HepG2 (cell line): Measurements from ENCODE around the gene COPS6. TPM values are rescaled to one million over a fixed set of nuclear protein-coding genes. Genes with fewer than 3 reads are reported as not detected.

Experiments used
- ELF3 ChIP-seq: IDR thresholded peaks from 2 replicates; pipeline ENCODE4 v1.6.1; 2016; ENCODE audit warnings: missing genetic modification reagents, missing compliant biosample characterization
- FOXM1 ChIP-seq: sonication (generic); formaldehyde crosslinking; IDR thresholded peaks from 2 replicates; pipeline ENCODE4 v1.5.0; 2020; ENCODE audit warnings: missing genetic modification reagents
- GLI4 ChIP-seq: sonication (generic); formaldehyde crosslinking; IDR thresholded peaks from 2 replicates; pipeline ENCODE4 v1.5.1; 2020; ENCODE audit warnings: missing genetic modification reagents, mild to moderate bottlenecking, moderate library complexity, borderline replicate concordance
- HNF1A ChIP-seq, 2 experiments: sonication (generic) in 1 of 2; formaldehyde crosslinking in 1 of 2; IDR thresholded peaks; 2 replicates each; pipeline versions ENCODE4 v1.4.0 to v1.6.1; 2016 to 2020; ENCODE audit warnings: borderline replicate concordance in 1 of 2, low read depth in 1 of 2, mild to moderate bottlenecking in 1 of 2, missing genetic modification reagents in 1 of 2
- NFKB2 ChIP-seq: sonication (generic); formaldehyde crosslinking; IDR thresholded peaks from 2 replicates; pipeline ENCODE4 v1.4.0; 2020; ENCODE audit warnings: missing genetic modification reagents, borderline replicate concordance
- NR1H2 ChIP-seq: sonication (generic); formaldehyde crosslinking; IDR thresholded peaks from 2 replicates; pipeline ENCODE4 v1.8.1; 2022; ENCODE audit warnings: low read depth, missing genetic modification reagents, borderline replicate concordance
- NR2F6 ChIP-seq, 2 experiments: IDR thresholded peaks; 2 replicates each; pipeline ENCODE4 v1.6.1; 2016; ENCODE audit warnings: antibody characterized with exemption in 1 of 2, mild to moderate bottlenecking in 1 of 2
- SMARCC2 ChIP-seq: fragments of 450-650 bp; IDR thresholded peaks from 2 replicates; pipeline ENCODE4 v1.6.1; 2017; ENCODE audit warnings: antibody characterized with exemption, mild to moderate bottlenecking
- ZBTB10 ChIP-seq: sonication (generic); formaldehyde crosslinking; IDR thresholded peaks from 2 replicates; pipeline ENCODE4 v1.4.0; 2020; ENCODE audit warnings: missing genetic modification reagents, borderline replicate concordance
- ZNF552 ChIP-seq: sonication (generic); formaldehyde crosslinking; IDR thresholded peaks from 2 replicates; pipeline ENCODE4 v1.9.0; 2022; ENCODE audit warnings: missing genetic modification reagents, mild to moderate bottlenecking, borderline replicate concordance
- polyA plus RNA-seq, 8 experiments: library from polyadenylated mRNA; depleted of rRNA in 3 of 8; stranded (reverse) in 7 of 8; unstranded in 1 of 8; fragments of >200 nt; fragmentation: Illumina TruSeq in 4 of 8; extraction: Trizol in 4 of 8; gene quantifications; 2 replicates each; pipeline versions ENCODE4 v1.2.1 to v1.2.3, GENCODE V29; 2011 to 2016; ENCODE audit warnings: low read depth in 4 of 8, missing spikeins in 1 of 8, mixed read lengths in 1 of 8; ENCODE audit not compliant: insufficient read depth in 1 of 8
- total RNA-seq, 5 experiments: library from RNA; depleted of rRNA; stranded (reverse); fragments of >200 nt; fragmentation: Illumina TruSeq; extraction: Trizol; gene quantifications; 2 replicates each; pipeline ENCODE4 v1.2.3, GENCODE V29; 2016; ENCODE audit warnings: low read depth in 1 of 5
- TF ChIP-seq, protein P1 (sequence below), 2 experiments: sonication (generic) in 1 of 2; formaldehyde crosslinking in 1 of 2; IDR thresholded peaks; 2 replicates each; pipeline versions ENCODE4 v1.6.1 to v1.9.0; 2014 to 2022; ENCODE audit warnings: antibody characterized with exemption in 1 of 2, borderline replicate concordance in 1 of 2, inconsistent platforms in 1 of 2, low read depth in 1 of 2, missing genetic modification reagents in 1 of 2
- TF ChIP-seq, protein P2 (sequence below): sonication (generic); formaldehyde crosslinking; IDR thresholded peaks from 2 replicates; pipeline ENCODE4 v1.4.0; 2020; ENCODE audit warnings: mild to moderate bottlenecking, missing genetic modification reagents

COPS6 gene
- total and polyA plus RNA-seq, 2 of the 13 experiments (the other 11 are each of a cell fraction or from before 2014, with no cell fraction given): 33.4 to 117 TPM

DNA sequence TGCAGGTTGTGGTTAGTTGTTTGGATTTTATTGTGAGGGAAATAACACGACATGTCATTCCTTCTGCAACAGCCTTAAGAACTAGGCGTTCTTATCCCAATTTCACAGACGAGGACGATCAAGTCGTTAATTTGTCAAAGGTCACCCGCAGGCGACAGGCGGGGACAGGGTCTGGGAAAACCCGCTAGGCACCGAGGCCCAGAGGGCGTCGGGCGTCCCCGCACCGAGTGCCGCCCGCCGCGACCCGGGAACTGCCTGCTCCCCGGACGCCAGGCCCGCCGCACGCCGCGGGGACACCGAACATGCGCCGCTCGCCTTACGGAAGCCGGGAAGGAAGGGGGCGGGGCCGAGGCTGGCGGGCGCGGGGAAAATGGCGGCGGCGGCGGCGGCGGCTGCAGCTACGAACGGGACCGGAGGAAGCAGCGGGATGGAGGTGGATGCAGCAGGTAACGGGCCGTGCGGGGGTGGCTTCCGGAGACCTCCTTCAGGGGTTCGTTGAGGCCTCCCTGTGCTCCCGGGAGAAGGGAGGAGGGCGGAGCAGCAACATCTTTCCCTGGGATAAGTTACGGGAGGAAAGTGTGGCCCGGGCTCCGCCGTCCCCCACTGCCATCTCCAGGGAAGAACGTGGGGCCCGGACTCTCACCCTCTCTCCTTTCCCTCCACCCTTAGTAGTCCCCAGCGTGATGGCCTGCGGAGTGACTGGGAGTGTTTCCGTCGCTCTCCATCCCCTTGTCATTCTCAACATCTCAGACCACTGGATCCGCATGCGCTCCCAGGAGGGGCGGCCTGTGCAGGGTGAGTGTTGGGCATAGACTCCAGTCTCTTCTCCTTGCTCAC, at the start of gene COPS6 (continued):
- TF ChIP-seq, protein P1, sequence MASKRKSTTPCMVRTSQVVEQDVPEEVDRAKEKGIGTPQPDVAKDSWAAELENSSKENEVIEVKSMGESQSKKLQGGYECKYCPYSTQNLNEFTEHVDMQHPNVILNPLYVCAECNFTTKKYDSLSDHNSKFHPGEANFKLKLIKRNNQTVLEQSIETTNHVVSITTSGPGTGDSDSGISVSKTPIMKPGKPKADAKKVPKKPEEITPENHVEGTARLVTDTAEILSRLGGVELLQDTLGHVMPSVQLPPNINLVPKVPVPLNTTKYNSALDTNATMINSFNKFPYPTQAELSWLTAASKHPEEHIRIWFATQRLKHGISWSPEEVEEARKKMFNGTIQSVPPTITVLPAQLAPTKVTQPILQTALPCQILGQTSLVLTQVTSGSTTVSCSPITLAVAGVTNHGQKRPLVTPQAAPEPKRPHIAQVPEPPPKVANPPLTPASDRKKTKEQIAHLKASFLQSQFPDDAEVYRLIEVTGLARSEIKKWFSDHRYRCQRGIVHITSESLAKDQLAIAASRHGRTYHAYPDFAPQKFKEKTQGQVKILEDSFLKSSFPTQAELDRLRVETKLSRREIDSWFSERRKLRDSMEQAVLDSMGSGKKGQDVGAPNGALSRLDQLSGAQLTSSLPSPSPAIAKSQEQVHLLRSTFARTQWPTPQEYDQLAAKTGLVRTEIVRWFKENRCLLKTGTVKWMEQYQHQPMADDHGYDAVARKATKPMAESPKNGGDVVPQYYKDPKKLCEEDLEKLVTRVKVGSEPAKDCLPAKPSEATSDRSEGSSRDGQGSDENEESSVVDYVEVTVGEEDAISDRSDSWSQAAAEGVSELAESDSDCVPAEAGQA (IDR thresholded peaks at IDR 0.05; ENCODE audit: low read depth): no peak; the same call in 1 of the 2 replicates
- TF ChIP-seq, protein P1 (CRISPR knock-in tag; IDR thresholded peaks at IDR 0.05; ENCODE audit: borderline replicate concordance): 0 out of 2 replicates have a peak, but pooled peaks have one; percentile 91
- TF ChIP-seq GLI4 (CRISPR knock-in tag) (peak; percentile 48; the same call in 1 of the 2 replicates), HNF1A (IDR thresholded peaks at IDR 0.05; ENCODE audit: low read depth) (no peak), HNF1A (CRISPR knock-in tag; IDR thresholded peaks at IDR 0.05; ENCODE audit: borderline replicate concordance) (peak; percentile 87), NR2F6 (IDR thresholded peaks at IDR 0.05) (no peak), NR2F6 (CRISPR knock-in tag; IDR thresholded peaks at IDR 0.05) (peak; percentile 54; the same call in 1 of the 2 replicates), NR1H2 (CRISPR knock-in tag) (peak; percentile 75; the same call in 1 of the 2 replicates), ZBTB10 (0 out of 2 replicates have a peak, but pooled peaks have one; percentile 60), ZNF552 (CRISPR knock-in tag) (peak; percentile 80; the same call in 1 of the 2 replicates), NFKB2 (CRISPR knock-in tag) (peak; percentile 95), FOXM1 (no peak), ELF3 (CRISPR knock-in tag) (peak; percentile 80; the same call in 1 of the 2 replicates), SMARCC2 (no peak)
- TF ChIP-seq, protein P2, sequence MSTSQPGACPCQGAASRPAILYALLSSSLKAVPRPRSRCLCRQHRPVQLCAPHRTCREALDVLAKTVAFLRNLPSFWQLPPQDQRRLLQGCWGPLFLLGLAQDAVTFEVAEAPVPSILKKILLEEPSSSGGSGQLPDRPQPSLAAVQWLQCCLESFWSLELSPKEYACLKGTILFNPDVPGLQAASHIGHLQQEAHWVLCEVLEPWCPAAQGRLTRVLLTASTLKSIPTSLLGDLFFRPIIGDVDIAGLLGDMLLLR (CRISPR knock-in tag): peak; percentile 88
